GM21619 (cell line): Measurements from ENCODE around the gene ACYP2.
A peak's percentile ranks its signal among the peaks of the same experiment; 100 is the strongest.
"Not testable (repeated sequence)": the region's sequence is repeated elsewhere in the genome, so short reads cannot be mapped to it uniquely, and the experiment has no call there.

ENCODE experiments used
- ATAC-seq: cut with Tn5 transposase; IDR thresholded peaks from one replicate; pipeline ENCODE4 v1.9.1; 2021; ENCODE audit not compliant: unreplicated experiment

The ACYP2 gene

GRCh38 chr2:54115284-54116137 lies at the start of gene ACYP2:
TSS of gene ACYP2 (plus strand) at chr2:54115615.
- ATAC-seq: peak; percentile 93

- no peak for ATAC-seq
These were observed 49.5 kb upstream of the ACYP2 start for GRCh38 chr2:54065891-54066290.

GRCh38 chr2:54067851-54068375 lies 47.5 kb upstream of the ACYP2 start:
- ATAC-seq: no peak

- not testable (repeated sequence) for ATAC-seq
These were observed 42.9 kb upstream of the ACYP2 start for GRCh38 chr2:54072483-54072882.

GRCh38 chr2:54073796-54074195 lies 41.6 kb upstream of the ACYP2 start:
- peak; percentile 72 for ATAC-seq

GRCh38 chr2:54074606-54075341 lies 40.6 kb upstream of the ACYP2 start:
- ATAC-seq: no peak

GRCh38 chr2:54076586-54076985 lies 38.8 kb upstream of the ACYP2 start:
- ATAC-seq: no peak

GRCh38 chr2:54077088-54077900 lies 38.1 kb upstream of the ACYP2 start:
- ATAC-seq: no peak

- ATAC-seq: no peak
These were observed 36.1 kb upstream of the ACYP2 start for GRCh38 chr2:54079331-54079730.

GRCh38 chr2:54081574-54081973 lies 33.8 kb upstream of the ACYP2 start:
- peak; percentile 93 for ATAC-seq

GRCh38 chr2:54083021-54083420 lies 32.4 kb upstream of the ACYP2 start:
- no peak for ATAC-seq

GRCh38 chr2:54083445-54083844 lies 32.0 kb upstream of the ACYP2 start:
- ATAC-seq: no peak

GRCh38 chr2:54084600-54084999 lies 30.8 kb upstream of the ACYP2 start:
- ATAC-seq: no peak

- no peak for ATAC-seq
These were observed 30.3 kb upstream of the ACYP2 start for GRCh38 chr2:54085069-54085468.

GRCh38 chr2:54086157-54086556 lies 29.3 kb upstream of the ACYP2 start:
- ATAC-seq: no peak

GRCh38 chr2:54088191-54088634 lies 27.2 kb upstream of the ACYP2 start:
- no peak for ATAC-seq

- no peak for ATAC-seq
These were observed 26.7 kb upstream of the ACYP2 start for GRCh38 chr2:54088719-54089118.

- ATAC-seq: no peak
These were observed 24.8 kb upstream of the ACYP2 start for GRCh38 chr2:54090521-54091117.

- ATAC-seq: peak; percentile 55
These were observed 22.5 kb upstream of the ACYP2 start for GRCh38 chr2:54092940-54093339.

GRCh38 chr2:54095406-54095805 lies 20.0 kb upstream of the ACYP2 start:
- not testable (repeated sequence) for ATAC-seq

- not testable (repeated sequence) for ATAC-seq
These were observed 19.3 kb upstream of the ACYP2 start for GRCh38 chr2:54096141-54096540.
